ENCODE results near the gene CD300LB.
"Not testable (repeated sequence)": the region's sequence is repeated elsewhere in the genome, so short reads cannot be mapped to it uniquely, and the experiment has no call there.

Gene CD300LB

DNA sequence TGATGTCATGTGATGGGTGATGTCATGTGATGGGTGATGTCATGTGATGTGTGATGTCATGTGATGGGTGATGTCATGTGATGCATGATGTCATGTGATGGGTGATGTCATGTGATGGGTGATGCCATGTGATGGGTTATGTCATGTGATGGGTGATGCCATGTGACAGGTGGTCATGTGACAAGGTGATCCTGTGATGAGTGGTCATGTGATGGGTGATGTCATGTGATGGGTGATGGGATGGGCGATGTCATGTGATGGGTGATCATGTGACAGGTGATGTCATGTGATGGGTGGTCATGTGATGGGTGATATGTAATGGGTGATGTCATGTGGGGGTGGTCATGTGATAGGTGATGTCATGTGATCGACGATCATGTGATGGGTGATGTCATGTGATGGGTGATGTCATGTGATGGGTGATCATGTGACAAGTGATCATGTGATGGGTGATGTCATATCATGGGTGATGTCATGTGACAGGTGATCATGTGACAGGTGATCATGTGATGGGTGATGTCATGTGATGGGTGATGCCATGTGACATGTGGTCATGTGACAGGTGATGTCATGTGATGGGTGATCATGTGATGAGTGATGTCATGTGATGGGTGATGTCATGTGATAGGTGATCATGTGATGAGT is 17.2 kb downstream of the CD300LB start:
- no peak for DNase-seq (ENCODE audit: low spot score)
- TF ChIP-seq, protein P1, sequence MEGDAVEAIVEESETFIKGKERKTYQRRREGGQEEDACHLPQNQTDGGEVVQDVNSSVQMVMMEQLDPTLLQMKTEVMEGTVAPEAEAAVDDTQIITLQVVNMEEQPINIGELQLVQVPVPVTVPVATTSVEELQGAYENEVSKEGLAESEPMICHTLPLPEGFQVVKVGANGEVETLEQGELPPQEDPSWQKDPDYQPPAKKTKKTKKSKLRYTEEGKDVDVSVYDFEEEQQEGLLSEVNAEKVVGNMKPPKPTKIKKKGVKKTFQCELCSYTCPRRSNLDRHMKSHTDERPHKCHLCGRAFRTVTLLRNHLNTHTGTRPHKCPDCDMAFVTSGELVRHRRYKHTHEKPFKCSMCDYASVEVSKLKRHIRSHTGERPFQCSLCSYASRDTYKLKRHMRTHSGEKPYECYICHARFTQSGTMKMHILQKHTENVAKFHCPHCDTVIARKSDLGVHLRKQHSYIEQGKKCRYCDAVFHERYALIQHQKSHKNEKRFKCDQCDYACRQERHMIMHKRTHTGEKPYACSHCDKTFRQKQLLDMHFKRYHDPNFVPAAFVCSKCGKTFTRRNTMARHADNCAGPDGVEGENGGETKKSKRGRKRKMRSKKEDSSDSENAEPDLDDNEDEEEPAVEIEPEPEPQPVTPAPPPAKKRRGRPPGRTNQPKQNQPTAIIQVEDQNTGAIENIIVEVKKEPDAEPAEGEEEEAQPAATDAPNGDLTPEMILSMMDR (IDR thresholded peaks at IDR 0.05), result no peak
- Histone ChIP-seq H3K4me3 (no peak overlapping the region), H3K27ac (no peak overlapping the region)

- Histone ChIP-seq H3K4me3 (no peak overlapping the region), H3K27ac (no peak overlapping the region)
- TF ChIP-seq, protein P1 (IDR thresholded peaks at IDR 0.05), result no peak
- no peak for DNase-seq (ENCODE audit: low spot score)
Measured at GRCh38 chr17:74512624-74513091, 18.6 kb downstream of the CD300LB start.

DNA sequence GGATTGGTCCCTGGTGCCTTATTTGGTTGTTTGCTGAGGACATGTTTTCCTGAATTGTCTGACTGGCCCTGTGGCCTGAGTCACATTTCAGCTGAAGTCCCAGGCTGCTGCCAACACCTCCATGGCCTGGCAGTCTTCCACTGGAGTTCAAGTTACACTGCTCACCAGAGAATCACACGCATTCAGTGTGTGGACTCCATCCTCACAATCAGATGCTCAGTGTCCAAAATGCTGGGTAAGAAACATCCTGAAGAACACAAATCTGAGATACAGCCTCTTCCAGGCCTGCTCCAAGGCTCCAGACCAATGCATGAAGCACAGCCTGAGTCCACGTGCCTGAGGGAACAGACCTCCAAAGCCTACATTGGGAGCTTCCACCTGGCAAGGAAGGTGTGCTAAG is 19.2 kb downstream of the CD300LB start:
- Histone ChIP-seq H3K4me3 (no peak overlapping the region), H3K27ac (no peak overlapping the region)
- DNase-seq (ENCODE audit: low spot score), result no peak
- TF ChIP-seq, protein P1 (IDR thresholded peaks at IDR 0.05), result no peak

GRCh38 chr17:74508156-74508555 is 23.1 kb downstream of the CD300LB start:
- no peak for DNase-seq (ENCODE audit: low spot score)
- TF ChIP-seq, protein P1 (IDR thresholded peaks at IDR 0.05), result no peak
- H3K27ac ChIP-seq, result no peak overlapping the region
- H3K4me3 ChIP-seq, result no peak overlapping the region

GRCh38 chr17:74503949-74504348 is 27.3 kb downstream of the CD300LB start:
- not testable (repeated sequence) for H3K4me3 ChIP-seq; DNase-seq (ENCODE audit: low spot score); H3K27ac ChIP-seq

DNA sequence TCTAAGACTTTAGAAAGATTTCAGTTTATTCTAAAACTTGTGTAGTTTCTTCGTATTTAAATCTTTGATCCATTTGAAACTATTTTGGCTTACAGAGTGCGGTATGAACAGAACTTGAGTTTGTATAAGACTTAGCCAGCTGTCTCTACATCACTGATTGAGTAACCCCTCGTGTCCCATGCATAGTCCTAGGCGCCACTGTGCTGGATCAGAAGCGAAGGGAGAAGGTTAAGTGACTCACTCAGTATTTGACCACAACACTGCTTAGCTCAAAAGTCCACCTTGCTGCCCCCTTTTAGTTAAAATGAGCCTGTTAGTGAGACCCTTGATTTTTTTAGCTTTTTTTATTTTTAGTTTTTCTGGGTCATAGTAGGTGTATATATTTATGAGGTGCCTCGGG is 28.4 kb downstream of the CD300LB start:
- DNase-seq (ENCODE audit: low spot score), result no peak
- no peak overlapping the region for H3K27ac ChIP-seq
- TF ChIP-seq, protein P1 (IDR thresholded peaks at IDR 0.05), result no peak
- no peak overlapping the region for H3K4me3 ChIP-seq

GRCh38 chr17:74499992-74500391 is 31.3 kb downstream of the CD300LB start:
- Histone ChIP-seq H3K4me3 (no peak overlapping the region), H3K27ac (no peak overlapping the region)
- DNase-seq (ENCODE audit: low spot score), result no peak
- TF ChIP-seq, protein P1 (IDR thresholded peaks at IDR 0.05), result no peak
